ENCODE data around the gene EGR1.
A peak's percentile ranks its signal among the peaks of the same experiment; 100 is the strongest.

EGR1 gene

GRCh38 chr5:138465261-138466124, at the start of gene EGR1:
EGR1 (plus strand) TSS chr5:138465479; CDS start chr5:138465762, 283 bp downstream.
- peak; percentile 94 for DNase-seq

DNA sequence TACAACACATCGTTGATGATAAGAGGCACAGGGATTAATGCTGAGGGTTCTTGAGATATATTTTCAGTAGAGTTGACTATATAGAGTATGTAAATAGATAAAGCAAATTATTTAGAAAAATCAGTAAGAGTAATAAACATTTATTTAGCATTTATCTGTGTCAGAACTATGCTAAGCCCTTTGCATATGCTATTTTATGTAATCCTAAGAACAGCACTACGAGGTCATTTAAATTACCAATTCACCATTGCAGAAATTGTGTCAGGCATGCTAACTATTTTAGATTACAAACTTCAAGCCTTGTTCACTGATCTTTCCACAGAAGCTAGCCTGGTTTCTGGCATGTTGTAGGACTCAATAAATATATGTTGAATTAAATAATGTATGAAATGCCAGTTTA, 46.8 kb upstream of the EGR1 start:
- no peak for DNase-seq

DNA sequence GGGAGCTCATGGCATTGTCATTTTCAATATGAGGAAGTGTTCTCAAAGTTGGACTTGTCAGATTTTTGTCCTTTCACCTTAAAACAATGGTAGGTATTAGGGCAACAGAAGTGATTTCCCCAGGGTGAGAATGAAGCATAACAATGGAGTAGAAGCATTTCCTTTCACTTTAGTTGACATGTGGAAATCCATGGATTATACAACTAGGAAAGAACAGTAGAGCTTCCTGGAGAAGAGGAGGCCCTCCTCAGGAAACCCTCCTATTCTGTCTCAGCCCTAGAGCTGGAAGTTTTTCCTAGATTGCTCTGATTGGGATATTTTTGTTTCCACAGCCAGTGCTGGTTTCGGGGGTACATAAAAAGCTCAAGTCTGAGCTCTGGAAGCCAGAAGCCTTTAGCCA, 40.2 kb upstream of the EGR1 start:
- DNase-seq, result no peak

DNA sequence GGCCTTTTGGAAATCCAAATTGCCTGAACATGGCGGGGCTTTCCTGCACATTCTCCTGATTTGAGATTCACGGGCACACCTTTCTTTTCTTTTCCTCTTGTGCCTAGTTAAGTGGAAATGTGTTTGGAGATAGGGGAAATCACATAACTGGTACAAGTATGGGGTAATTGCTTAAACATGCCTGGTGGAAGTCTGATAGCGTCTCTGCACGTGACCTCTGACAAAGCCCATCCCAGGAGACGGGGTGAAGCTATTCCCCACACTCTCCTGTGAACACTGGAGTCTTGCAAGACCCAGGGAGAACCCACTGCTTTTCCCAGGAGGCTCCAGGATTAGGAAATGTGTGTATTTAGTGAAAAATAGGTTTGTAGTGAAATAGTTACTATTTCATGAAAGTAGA, 29.3 kb upstream of the EGR1 start:
- DNase-seq, result no peak

DNA sequence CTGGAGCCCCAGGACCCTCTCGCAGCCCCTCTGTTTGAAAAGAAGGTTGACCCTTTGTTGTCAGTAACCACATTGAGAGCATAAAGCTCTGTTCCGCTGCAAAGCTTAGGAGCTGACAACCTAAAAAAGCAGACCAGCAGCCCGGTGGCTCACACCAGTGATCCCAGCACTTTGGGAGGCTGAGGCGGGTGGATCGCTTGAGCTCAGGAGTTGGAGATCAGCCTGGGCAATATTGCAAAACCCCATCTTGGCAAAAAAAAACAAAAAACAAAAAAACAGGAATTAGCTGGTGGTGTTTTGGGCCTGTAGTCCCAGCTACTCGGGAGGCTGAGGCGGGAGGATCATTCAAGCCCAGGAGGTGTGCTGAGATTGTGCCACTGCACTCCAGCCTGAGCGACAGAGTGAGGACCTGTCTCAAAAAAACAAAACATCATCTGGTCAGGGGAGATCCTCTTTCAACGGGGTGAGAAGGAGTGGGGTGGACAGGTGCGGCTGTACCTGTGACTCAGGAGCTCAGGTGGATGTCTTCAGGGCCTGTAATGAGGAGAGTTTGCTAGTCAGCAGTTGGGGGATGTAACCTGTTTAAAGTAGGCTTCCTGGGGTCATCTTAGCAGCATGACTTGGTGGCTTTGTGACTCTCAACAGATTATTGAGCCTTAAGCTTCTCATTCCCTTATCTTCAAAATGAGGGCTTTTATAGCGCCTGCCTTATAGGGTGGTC, 27.1 kb upstream of the EGR1 start:
- DNase-seq, result no peak

DNA sequence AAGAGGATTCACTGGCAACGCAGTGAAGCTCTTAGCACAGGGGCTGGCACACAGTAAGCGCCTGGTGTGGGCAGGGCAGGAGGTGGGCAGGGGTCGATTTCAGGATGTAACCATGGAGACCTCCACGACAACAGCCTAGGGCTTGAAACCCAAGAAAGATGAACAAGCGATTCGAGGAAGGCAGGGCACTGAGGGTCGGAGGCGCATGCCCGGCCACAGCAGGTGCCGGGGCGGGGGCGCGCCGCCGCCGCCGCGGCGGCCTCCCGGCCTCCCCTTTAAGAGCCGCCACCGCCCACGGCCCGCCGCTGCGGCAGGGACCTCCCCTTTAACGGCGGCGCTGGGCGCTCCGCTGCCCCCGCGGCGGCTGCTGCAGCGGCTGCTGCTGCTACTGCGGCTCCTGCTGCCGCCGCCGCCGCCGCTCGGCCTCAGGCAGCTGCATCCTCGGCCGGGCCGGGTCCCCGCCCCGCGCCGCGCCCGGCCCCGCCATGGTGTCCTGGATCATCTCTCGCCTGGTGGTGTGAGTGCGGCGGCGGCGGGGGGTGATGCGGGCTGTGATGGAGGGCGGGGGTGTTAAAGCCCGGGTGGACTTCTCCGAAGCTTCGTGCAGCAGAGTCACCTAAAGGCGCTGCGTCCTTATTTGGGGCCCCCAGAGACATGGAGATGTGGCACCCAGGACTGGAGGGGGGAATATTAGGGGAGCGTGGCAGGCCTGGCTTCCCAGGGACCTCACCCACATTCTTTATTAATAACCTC, 26.4 kb upstream of the EGR1 start, which contains the start of gene REEP2:
REEP2 (plus strand) TSS at position 334 of the 753 bp plus-strand sequence; CDS start at position 486, 152 bp downstream.
- peak; percentile 84 for DNase-seq

GRCh38 chr5:138439477-138440158, 25.7 kb upstream of the EGR1 start:
- DNase-seq, result no peak

GRCh38 chr5:138440159-138441073, 24.9 kb upstream of the EGR1 start:
- no peak for DNase-seq

DNA sequence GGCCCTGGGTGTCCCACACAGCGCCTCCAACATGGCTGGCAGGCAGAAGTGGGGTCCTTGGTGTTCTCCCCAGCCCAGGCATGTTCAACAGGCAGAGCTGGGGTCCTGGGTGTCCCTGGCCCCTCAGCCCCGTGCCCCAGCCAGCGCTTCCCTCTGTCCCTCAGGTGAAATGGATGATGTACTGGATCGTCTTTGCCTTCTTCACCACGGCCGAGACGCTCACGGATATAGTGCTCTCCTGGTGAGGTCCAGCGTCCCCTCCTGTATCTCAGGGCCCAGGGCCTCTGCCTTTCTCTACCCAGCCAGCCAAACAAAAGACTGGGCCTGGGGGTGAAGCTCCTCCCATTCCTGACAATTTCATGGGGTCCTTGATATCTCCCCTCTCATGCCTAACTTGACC, 24.1 kb upstream of the EGR1 start:
- no peak for DNase-seq

DNA sequence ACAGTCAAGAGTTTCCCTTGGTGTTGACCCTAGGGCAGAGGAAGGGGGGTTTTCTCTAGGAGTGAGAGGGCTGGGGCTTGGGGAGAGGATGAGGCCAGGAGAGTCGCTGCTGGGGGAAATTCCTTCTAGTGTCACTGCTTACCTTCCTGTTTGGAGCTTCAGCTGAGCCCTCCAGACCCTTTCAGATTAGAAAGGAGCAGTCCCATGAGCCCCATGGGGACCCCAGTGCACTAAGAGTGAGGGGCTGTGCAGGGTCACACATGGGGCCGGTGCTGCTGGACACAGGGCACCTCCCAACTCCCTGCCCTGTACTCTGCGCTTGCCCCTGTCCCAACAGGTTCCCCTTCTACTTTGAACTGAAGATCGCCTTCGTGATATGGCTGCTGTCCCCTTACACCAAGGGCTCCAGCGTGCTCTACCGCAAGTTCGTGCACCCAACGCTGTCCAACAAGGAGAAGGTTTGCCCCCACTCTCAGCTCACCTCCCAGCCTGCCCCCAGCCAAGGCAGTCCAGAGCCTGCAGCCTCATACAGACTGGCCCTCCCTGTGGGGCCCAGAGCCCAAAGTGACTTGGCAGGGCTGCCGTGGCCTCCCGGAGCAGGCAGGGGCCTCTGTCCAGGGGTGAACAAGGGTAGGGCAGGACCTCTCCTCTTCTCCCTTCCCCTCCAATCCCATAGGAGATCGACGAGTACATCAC, 21.1 kb upstream of the EGR1 start:
- DNase-seq, result no peak

DNA sequence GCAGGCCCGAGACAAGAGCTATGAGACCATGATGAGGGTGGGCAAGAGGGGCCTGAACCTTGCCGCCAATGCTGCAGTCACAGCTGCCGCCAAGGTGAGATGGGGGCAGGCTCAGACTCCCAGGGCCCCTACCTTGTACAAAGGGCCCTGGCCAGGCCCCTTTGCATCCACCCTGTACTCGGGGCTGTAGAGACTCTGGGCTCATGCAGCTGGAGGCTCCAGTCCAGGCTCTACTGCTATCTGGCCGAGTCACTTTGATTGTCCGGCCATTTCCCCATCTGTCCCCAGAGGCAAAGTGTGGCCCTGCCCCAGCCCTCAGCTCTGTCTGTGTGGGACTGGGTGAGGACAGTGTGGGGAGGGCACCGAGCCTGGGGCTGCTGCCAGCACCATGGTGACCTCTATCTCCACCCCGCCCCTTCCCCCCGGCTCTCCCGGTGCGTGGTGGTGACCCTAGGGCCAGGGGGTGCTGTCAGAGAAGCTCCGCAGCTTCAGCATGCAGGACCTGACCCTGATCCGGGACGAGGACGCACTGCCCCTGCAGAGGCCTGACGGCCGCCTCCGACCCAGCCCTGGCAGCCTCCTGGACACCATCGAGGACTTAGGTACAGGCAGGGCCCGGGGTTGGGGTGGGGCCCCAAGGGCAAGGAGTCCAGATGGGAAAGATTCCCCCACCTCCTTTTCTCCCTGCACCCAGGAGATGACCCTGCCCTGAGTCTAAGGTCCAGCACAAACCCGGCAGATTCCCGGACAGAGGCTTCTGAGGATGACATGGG, 20.3 kb upstream of the EGR1 start:
- no peak for DNase-seq

DNA sequence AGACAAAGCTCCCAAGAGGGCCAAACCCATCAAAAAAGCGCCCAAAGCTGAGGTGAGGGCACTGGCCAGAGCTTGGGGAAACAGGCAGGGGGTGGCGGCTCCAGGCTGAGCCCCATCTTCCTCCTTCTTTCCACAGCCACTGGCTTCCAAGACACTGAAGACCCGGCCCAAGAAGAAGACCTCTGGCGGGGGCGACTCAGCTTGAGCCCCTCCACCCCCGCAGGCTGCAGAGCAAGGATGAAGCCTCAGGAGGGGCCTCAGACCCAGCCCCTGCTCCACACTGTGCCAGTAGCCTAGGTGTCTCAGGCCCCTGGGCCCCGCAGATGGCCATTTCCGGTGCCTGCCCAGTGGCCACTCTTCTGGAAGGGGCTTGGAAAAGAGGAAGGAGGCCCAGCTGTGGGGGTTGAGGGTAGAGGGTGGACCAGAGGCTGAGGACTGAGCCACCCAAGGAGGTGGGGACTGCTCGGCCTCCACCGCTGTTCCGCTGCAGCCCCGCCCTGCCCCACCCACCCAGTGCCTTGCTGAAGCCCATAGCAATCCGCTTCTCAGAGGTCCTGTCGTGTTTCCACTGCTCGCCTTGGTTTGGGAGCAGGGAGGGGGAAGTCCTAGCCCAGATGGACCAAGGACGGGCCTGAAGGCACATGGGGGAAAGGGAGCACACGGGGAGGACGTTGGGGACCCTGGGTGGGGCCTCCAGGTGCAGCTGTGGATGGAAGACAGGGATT, 19.6 kb upstream of the EGR1 start:
- DNase-seq, result no peak

DNA sequence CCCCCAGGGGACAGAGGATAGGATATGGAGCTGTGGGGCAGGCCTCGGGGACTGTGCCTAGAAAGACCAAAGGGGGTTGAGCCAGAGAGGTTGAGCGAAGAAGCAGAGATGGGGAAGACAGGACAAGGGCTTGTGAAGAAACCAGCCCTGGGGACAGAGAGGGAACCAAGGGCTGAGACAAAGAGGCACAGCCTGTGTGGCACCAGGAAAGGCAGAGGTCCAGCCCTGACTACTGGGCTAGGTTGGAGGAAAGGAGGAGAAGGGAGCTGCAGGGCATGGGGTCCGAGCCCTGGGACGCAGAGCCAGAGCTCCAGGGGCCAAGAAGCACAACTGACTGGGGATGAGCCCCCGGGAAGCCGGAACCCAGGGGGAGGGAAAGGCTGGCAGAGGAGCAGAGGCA, 17.2 kb upstream of the EGR1 start:
- no peak for DNase-seq

- no peak for DNase-seq
Measured at GRCh38 chr5:138448481-138449398, 16.5 kb upstream of the EGR1 start.

DNA sequence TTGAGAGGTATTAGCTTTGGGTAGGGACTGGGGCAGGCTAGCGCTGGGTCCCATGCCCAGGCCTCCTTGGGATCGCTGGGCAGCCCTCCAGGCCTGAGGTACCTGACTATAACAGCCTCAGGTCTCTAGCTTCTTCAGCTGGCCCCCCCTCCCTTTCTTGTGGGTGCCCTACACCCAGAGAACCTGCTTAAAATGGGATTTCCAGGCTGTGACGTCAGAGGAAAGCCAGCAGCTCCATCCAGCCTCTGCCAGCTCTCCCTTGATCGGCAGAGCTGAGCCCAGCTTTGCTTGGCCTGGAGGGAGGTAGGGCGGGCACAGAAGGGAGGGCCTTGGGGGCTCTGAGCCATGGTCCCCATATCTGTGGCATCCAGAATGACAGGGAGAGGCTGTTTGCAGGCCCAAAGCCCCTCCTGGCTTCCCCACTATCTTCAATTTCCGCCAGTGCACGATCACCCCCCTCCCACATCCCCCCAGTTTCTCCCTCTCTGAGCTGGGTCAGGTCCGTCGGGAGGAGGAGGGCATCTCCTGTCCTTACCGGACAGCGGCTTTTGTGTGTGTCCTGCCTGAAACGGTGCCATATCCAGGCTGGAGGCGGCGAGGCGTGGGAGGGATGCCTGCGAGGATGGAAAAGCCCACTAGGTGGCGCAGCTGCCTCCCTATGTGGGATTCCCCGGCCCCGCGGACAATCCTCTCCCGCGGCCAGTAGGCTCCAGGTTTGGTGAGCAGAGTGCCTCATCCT, 15.6 kb upstream of the EGR1 start:
- DNase-seq, result peak; percentile 98

DNA sequence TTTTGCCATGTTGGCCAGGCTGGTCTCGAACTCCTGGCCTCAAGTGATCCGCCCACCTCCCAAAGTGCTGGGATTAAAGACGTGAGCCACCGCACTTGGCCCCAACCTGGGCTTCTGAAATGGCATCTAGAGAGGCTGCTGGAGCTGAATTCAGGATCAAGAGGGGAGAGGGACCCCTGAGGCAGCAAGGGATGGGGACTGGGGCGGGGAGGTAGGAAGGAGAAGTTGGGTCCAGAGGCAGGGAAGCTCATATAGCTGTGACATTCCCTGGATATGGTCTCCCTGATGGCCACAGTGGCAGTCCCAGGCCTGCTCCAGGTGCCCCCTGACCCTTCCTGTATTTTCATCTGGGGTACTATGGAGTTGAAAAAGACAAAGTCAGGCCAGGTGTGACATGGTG, 14.3 kb upstream of the EGR1 start:
- no peak for DNase-seq

DNA sequence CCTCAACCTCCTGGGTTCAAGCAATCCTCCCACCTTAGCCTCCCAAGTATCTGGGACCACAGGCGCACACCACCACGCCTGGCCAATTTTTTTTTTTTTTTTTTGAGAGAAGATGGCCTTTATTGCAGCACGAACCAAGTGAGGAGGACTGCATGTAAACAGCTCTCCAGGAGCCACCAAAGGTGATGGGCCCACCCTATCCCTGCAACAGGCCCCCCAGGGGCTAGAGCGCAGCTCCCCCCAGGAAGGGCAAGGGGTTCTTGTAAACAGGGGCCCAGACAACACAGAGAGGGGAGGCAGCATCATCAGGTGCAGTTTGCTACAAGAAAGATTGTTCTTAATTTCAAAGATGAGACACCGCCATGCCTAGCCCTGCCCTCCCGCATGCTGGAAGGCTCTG, 12.6 kb upstream of the EGR1 start:
- no peak for DNase-seq

GRCh38 chr5:138453590-138453989, 11.7 kb upstream of the EGR1 start:
- no peak for DNase-seq
